GM20431 (cell line): ENCODE data around the gene MYO3B.

Experiments
- in situ Hi-C: fragments of 300-500 bp; cut with MseI, MboI; formaldehyde crosslinking; loops from one replicate; pipeline ENCODE4 v1.15.0; 2020; ENCODE audit warnings: low sequenced_read_pairs; ENCODE audit not compliant: unreplicated experiment

Gene MYO3B

DNA sequence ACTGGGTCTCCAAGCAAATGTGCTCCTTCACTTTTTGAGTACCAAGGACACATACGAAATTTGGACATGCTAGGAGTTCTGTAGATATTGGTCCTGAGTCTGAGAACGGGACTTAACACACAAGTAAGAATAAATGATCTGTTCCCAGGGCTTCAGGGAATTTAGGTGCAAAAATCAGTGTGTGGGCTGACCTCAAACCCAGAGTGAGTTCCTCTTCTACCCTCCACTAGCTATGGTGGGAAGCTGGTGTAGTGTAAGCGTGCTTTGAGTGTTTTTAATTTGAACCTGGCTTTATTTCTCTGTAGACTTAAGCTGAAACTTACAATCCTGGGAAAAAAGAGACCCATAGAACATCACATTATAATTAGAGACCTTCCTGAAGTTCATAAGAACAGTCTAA is 50.5 kb downstream of the MYO3B start:
- in situ Hi-C loops, result loop anchor here (25.0 kb wide), 1 partner anchor 584 kb away; the partner anchor contains the start of gene GAD1

DNA sequence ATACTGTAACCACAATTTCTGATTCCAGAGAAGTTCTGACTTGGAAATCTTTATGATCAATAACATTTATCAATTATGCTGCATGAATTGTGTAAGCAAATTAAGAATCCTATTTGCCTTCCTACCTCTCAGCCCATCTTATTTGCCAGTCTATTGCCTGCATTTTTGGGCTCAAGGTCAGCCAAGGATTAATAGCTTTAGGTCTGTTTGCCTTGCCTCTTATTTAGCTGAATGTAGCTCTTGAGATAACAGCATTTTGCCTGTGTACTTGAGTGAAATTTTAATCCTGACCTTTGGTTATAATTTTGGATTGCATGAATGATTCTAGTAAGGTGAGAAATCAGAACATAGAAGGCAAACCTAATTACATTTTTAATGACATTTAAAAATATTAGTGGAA is 51.2 kb downstream of the MYO3B start:
- in situ Hi-C loops, result loop anchor here (25.0 kb wide), 1 partner anchor 583 kb away; the partner anchor contains the start of gene GAD1

DNA sequence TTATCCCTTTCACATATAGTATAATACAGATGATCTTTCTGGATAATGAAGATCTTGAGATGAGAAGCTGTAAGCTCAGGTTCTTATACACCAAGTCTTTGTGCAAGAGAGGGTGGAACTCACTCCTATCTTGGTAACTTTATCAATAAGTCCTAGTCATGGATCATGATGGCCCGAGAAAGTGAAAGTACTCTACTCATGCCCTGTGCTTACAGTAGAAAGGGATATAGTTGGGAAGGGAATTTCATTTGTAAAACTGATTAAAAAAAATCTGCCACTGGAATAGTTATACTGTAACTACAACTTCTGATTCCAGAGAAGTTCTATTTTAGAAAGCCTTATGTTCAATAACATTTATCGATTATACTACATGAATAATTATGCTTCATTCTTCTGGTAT is 51.8 kb downstream of the MYO3B start:
- in situ Hi-C loops, result loop anchor here (25.0 kb wide), 1 partner anchor 583 kb away; the partner anchor contains the start of gene GAD1

DNA sequence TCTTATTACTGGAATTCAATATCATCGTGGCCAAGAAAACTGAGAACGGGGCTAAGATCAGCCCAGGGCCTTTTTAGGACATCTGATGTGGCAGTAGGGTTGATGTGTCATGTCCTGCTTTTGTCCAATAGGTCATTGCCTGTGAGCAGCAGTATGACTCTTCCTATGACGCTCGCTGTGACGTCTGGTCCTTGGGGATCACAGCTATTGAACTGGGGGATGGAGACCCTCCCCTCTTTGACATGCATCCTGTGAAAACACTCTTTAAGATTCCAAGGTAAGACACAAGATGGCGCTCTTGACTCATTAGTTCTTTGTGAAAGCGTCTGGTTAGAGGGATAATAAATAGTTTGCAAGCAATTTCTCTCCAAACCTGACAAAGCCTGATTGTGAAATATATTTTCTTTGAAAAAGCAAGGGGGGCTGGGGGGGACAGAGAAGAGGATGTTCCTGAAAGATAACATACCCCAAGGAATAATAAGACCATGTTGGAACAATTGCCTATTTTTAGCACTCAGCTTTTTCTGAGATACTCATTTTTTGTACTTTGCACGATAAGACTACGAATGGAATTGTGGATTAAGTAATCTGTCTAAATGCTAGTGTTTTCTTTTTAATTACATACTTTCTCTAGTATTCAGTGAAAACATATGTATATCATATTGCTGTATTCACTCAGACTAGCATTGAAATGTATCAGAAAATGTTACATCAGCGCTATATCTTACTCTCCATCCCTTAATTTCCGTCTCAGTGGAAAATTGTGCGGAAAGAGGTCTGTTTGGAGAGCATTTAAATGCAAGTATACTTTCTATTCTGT is 58.1 kb downstream of the MYO3B start:
- in situ Hi-C loops, result loop anchor here (25.0 kb wide), 1 partner anchor 576 kb away; the partner anchor contains the start of gene GAD1

DNA sequence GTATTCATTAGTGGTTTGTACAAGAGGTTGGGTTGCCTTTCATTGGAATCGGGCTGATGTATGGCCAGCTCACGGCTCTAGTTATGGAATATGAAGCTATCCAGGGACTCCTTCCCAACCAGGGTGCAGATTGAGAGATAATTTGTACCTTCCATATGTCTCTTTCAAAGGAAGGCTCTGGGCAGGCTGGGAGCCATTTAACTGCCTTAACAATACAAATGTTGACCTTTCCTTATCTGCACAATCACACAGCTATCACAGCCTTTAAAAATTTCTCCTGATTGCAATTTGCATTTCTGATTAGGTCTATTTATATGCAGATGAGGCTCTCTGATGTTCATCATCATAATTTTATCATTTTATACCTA is 58.7 kb downstream of the MYO3B start:
- in situ Hi-C loops, result loop anchor here (25.0 kb wide), 1 partner anchor 576 kb away; the partner anchor contains the start of gene GAD1

DNA sequence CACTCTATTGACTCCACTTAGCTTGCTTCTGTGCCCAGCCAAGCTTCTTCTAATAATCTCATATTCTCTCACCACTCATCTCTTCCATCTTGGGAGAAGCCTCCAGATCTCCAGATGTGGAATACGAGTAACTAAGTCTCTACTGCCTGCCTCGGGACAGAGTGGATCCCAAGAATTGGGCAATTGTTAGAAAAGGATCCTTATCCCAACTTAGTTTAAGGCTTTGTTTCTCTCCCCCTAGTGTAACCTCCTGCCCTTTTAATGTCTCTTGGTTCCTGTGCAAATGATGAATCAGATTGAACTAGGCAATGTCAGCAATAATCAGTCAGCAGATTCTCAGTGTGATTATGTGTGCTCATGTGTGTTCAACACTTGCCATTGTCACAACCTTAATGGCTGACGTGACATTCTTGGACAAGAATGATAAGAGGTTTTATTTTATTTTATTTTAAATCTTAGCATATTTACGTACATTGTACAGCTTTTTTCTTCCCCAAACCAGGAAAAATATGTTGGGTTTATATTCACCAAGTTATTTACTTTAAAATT is 59.7 kb downstream of the MYO3B start:
- in situ Hi-C loops, result loop anchor here (25.0 kb wide), 1 partner anchor 575 kb away; the partner anchor contains the start of gene GAD1

DNA sequence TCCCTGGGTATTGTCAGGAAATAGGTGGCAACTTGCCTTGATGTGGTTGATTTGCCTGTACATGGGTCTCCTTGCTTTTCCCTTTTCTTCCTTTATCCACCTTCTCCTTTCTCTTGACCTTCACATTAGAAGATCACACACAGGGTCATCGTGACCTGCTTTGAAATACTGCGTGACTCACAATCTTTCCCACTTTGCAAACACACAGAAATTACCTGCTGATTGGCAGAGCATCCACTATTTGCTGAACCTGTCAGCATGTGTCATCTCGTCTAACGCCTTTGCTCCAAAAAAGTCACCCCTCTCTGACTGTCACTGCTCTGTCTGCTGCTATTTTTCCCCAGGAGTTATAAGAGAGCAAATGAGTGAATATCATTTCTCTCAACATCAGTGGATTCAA is 60.8 kb downstream of the MYO3B start:
- in situ Hi-C loops, result loop anchor here (25.0 kb wide), 1 partner anchor 574 kb away; the partner anchor contains the start of gene GAD1

DNA sequence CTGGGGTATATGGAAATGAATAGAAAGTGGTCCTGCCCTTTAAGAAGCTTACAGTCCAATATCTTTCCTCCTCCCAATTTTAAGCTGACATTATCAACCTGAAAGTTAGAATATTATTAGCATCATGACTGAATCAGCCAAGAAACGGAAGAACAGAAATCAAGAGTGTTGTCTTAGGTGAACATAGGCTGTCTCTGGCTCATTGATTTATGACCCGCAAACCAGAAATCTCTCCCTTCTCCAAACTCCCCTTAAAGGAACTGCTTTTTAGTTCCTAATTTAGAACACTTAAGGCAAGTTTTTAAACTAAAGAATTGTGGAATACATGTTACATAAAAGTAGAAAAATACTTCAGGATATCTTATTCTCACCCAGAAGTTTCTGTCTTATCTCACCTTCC is 62.7 kb downstream of the MYO3B start:
- in situ Hi-C loops, result loop anchor here (25.0 kb wide), 1 partner anchor 572 kb away; the partner anchor contains the start of gene GAD1

DNA sequence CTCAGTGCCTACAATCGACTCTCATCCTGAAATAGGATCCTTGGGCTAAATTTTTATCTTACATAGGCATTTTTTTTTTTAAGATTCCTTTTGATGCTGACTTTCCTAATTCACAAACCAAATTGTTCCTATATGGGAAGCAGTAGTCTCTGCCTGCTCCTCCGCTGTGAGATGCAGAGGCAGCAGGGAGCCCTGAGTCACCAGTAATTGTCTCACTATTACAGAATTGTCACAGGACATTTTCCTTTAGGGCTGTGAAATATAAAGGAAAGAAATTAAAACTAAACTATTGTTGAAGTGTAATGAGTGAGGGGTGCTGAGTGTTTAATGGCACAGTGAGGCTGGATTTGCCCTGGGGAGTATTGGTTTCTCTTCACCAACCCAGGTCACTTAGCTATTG is 63.8 kb downstream of the MYO3B start:
- in situ Hi-C loops, result loop anchor here (25.0 kb wide), 1 partner anchor 571 kb away; the partner anchor contains the start of gene GAD1

DNA sequence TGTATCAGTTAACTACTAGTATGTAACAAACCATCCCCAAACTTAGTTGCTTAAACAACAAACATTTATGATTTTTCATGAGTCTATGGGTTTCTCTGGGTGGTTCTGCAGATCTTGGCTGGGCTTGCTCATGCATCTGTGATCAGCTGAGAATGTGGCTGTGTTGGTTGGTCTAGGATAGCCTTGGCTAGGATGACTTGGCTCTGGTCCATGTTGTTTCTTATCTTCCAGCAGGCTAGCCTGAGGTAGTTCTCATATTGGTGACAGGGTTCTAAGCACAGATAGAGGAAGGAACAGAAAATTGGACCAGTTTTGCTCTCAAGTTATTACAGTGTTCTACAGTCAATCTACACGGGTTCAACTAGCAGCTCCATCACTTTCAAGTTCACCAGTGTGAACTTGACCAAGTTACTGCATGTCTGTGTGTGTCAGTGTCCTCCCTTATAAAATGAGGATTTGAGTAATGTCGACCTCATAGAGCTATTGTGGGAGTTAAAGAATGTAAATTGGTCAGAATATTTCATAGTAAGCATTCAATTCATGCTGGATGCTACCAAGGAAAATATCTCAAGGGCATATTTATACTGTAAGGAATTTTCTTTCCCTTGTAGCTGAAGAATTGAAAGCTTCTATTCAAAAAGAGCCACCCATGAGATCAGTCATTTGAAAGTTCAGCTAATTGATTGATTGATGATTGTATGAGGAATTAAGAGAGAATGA is 65.3 kb downstream of the MYO3B start:
- in situ Hi-C loops, result loop anchor here (25.0 kb wide), 1 partner anchor 569 kb away; the partner anchor contains the start of gene GAD1

DNA sequence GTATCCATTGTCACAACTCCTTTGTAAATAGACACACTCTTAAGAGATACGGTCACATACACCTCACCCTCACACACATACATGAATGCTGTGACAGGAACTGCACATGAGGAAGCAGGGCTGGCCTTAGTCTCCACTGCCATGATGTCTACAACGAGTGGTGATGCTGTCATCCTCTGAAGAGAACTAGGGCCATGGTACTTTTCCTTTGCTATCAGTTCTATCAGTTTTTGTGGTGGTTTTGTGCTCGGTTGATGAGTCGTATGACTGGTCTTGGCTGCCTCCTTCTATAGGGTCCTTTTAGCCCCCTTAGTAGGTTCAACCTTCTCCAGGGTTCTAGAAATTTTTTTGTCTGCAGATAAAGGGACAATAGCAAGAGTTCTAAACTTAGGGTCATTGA is 66.0 kb downstream of the MYO3B start:
- in situ Hi-C loops, result loop anchor here (25.0 kb wide), 1 partner anchor 568 kb away; the partner anchor contains the start of gene GAD1

DNA sequence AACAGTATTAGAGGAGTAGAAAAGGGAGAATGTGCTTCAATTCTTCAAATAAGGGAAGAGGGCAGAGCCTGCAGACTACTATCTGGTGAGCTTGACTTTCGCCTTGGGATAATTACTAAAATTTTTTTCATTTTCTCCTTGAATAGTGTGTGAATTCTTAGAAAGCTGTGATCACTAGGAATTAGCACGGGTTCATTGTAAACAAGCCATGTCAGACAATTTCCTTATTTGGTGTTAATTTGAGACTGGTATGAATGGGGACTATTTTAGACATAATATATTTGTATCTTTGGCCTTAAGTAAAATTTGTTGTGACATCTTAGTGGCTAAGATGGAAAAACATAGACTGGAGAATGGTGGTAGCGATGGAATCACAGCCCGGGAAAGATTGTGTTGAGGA is 66.6 kb downstream of the MYO3B start:
- in situ Hi-C loops, result loop anchor here (25.0 kb wide), 1 partner anchor 568 kb away; the partner anchor contains the start of gene GAD1

DNA sequence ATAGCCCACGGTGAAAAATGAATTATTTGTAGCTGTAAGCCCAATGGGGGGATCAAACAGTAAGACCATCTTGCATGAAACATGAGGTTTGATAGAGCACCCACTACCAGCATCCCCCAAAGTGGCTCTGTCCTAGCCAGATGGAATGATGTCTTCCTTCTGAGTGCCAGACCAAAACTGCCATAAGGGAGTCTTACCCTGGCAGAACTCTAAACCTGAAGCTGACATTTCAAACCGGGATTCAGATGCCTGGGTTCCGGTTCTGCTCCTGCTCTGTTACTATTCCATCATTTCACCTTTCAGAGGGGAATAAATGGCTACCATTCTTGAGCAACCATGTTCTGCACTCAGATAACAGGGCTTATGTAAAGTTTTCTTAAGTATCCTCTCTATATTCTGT is 67.4 kb downstream of the MYO3B start:
- in situ Hi-C loops, result loop anchor here (25.0 kb wide), 1 partner anchor 567 kb away; the partner anchor contains the start of gene GAD1

DNA sequence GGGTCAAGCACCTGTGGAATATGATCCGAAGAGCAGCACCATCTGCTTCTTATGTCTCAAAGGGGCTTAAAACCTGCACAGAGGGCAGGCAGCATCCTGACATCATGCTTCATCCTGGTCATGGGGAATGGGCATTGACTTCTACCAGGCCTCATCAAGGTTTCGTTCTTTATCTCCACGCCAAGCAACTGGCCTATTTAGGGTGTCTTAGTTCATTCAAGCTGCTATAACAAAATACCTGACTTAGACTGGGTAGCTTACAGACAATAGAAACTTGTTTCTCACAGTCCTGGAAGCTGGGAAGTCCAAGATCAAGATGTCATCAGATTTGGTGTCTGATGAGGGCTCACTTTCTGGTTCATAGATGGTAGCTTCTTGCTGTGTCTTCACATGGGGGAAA is 69.4 kb downstream of the MYO3B start:
- in situ Hi-C loops, result loop anchor here (25.0 kb wide), 1 partner anchor 565 kb away; the partner anchor contains the start of gene GAD1

DNA sequence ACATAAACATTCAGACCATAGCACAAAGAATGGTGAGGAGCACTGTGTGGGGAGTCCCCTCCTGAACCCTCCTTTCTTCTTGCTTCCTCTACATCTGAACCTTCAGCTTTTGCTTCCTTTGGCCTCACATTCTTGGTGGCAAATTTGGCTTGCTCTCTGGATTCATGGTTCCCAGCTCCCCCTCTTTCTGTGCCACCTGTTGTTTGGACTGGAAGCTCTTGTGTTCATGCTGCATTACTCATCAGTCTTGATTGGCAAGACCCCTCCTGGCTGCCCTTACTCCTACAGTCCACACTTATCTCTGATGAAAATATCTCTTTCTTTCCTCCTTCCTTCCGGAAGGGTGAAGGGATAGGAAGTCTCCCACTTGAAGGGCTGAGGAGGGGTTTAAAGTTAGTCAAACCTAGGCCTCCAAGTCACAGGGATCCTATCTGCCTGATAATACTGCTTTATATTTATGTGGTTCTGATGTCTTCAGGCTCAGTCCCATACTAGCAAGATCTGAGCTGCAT is 70.0 kb downstream of the MYO3B start:
- in situ Hi-C loops, result loop anchor here (25.0 kb wide), 1 partner anchor 564 kb away; the partner anchor contains the start of gene GAD1

DNA sequence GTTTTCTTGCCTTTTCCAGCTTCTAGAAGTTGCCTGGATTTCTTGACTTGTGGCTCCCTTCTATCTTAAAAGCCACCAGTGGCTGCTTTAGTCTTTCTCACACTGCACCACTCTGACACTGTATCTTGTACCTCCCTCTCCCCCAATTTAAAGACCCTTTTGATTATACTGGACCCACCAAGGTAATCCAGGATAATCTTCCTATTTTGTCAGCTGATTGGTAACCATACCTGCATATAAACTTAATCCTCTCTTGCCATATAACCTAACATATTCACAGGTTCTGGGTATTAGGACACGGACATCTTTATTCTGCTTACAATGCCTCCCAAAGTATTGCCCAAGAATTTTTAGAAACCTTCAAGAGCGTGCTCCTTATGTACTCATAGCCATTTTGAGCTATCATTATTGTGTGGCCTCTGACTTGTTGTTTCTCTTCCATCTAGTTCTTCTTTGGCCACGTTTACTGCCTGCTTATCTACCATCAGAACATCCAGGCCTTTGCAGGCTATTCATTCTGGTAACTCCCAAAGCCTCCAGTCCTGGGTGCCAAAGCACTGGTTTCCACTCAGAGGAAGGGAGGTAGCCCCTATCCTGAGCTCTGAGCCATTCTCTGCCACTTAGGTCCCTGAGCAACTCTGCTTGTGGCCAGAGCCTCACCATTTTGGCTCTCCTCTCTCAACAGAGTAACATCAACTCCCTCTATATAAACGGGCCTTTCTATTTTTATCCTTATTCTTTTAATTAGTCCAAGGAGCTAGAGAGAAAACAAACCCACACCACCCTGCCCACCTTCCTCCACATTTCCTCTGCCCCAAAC is 70.8 kb downstream of the MYO3B start:
- in situ Hi-C loops, result loop anchor here (25.0 kb wide), 1 partner anchor 564 kb away; the partner anchor contains the start of gene GAD1

DNA sequence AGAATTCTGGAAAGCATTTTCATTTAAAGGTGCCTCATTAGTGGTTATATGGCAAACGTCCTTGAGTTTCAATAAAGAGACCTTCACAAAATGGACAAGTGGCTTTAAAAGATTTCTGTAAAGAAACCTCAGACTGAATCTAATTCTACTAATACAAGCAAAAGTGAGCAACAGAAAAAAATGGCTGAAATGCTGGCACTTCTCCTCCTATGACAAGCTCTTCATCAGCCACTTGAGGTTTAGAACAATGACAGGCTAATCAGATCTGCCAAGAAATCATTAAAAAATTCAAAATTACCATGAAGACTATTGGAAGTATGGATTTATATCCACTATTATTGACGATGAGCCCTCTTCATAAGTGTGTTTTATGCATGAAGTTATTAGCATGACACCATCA is 71.8 kb downstream of the MYO3B start:
- in situ Hi-C loops, result loop anchor here (25.0 kb wide), 1 partner anchor 563 kb away; the partner anchor contains the start of gene GAD1

DNA sequence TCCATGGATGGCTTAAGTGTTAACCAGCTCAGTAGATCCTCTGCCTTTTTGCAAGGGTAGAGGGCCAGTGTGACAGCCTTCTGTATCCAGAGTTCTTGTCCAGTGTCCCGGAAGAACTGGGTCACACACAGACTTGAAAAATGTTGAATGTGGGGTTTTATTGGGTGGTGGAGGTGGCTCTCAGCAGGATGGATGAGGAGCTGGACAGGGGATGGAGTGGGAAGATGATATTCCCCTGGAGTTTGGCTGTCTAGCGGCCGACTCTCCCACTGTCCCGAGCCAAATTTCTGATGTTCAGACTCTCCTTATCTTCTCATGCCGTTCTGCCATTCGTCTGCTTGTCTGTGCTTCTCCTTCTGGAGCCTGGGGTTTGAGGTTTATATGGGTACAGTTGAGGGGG is 72.6 kb downstream of the MYO3B start:
- in situ Hi-C loops, result no loop called here

DNA sequence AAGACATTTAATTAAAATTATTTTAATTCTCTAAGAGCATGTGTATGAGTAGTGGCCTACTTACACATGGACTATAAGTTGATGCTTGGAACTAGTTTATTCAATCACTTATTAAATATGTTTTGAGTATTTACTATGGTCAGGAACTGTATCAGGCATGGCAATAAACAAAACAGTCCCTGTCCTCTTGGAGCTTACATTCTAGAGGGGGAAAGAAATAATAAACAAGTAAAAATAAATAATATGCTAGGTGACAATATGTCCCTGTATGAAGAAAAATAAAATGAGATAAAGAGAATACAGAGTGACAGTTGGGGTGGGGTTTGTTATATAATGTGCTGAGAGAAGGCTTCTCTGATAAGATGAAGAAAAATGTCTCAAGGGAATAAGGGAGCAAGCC is 74.5 kb downstream of the MYO3B start:
- in situ Hi-C loops, result no loop called here
